ENCODE measurements around the gene CHRD.

The CHRD gene

GRCh38 chr3:184388164-184388935 is 8.5 kb downstream of the CHRD start:
- in situ Hi-C loops (cut with MboI; ENCODE audit: low sequenced_read_pairs): no loop called here

GRCh38 chr3:184388936-184389230 is 9.0 kb downstream of the CHRD start:
- DNase-seq (ENCODE audit: low spot score in 2 of 2): no peak
- Histone ChIP-seq H3K36me3 (replicated peaks) (no peaks in the 10 kb centered on the region), H3K27me3 (ENCODE audit: low read depth) (no peaks in the 10 kb centered on the region), H3K4me1 (no peaks in the 10 kb centered on the region), H3K4me3 (no peak overlapping the region), H3K9me3 (no peaks in the 10 kb centered on the region)
- in situ Hi-C loops (cut with MboI; ENCODE audit: low sequenced_read_pairs): no loop called here

More at GRCh38 chr3:184388164-184388935, 8.5 kb downstream of the CHRD start:
- H3K9me3 ChIP-seq: no peaks in the 10 kb centered on the region
- H3K36me3 ChIP-seq (replicated peaks): no peaks in the 10 kb centered on the region
- H3K4me3 ChIP-seq: no peak overlapping the region
- H3K4me1 ChIP-seq: no peaks in the 10 kb centered on the region
- no peak for DNase-seq (ENCODE audit: low spot score in 2 of 2)
- no peaks in the 10 kb centered on the region for H3K27me3 ChIP-seq (ENCODE audit: low read depth)

- DNase-seq (ENCODE audit: low spot score in 2 of 2): no peak
- Histone ChIP-seq H3K36me3 (replicated peaks) (no peaks in the 10 kb centered on the region), H3K27me3 (ENCODE audit: low read depth) (no peaks in the 10 kb centered on the region), H3K4me3 (no peak overlapping the region), H3K9me3 (no peaks in the 10 kb centered on the region), H3K4me1 (no peaks in the 10 kb centered on the region)
- in situ Hi-C loops (cut with MboI; ENCODE audit: low sequenced_read_pairs): no loop called here
These were observed 9.5 kb downstream of the CHRD start for GRCh38 chr3:184389384-184389783.

- Histone ChIP-seq H3K36me3 (replicated peaks) (no peaks in the 10 kb centered on the region), H3K4me3 (no peak overlapping the region), H3K4me1 (no peaks in the 10 kb centered on the region), H3K27me3 (ENCODE audit: low read depth) (no peaks in the 10 kb centered on the region), H3K9me3 (no peaks in the 10 kb centered on the region)
- DNase-seq (ENCODE audit: low spot score in 2 of 2): no peak
- in situ Hi-C loops (cut with MboI; ENCODE audit: low sequenced_read_pairs): no loop called here
These were observed 10.2 kb downstream of the CHRD start for GRCh38 chr3:184389935-184390528.

- in situ Hi-C loops (cut with MboI; ENCODE audit: low sequenced_read_pairs): no loop called here
- Histone ChIP-seq H3K9me3 (no peaks in the 10 kb centered on the region), H3K4me1 (no peaks in the 10 kb centered on the region), H3K36me3 (replicated peaks) (no peaks in the 10 kb centered on the region), H3K27me3 (ENCODE audit: low read depth) (no peaks in the 10 kb centered on the region), H3K4me3 (no peak overlapping the region)
- DNase-seq (ENCODE audit: low spot score in 2 of 2): no peak
These were observed 11.4 kb downstream of the CHRD start for GRCh38 chr3:184391266-184391665.

GRCh38 chr3:184395320-184395660 is 15.4 kb downstream of the CHRD start:
- in situ Hi-C loops (cut with MboI; ENCODE audit: low sequenced_read_pairs): no loop called here
- Histone ChIP-seq H3K9me3 (no peaks in the 10 kb centered on the region), H3K4me3 (no peak overlapping the region), H3K4me1 (no peaks in the 10 kb centered on the region), H3K36me3 (replicated peaks) (no peaks in the 10 kb centered on the region), H3K27me3 (ENCODE audit: low read depth) (peaks cover 6% of the 10 kb centered on the region; the same call in 1 of the 2 replicates)
- DNase-seq (ENCODE audit: low spot score in 2 of 2): no peak

GRCh38 chr3:184399410-184399809 is 19.6 kb downstream of the CHRD start:
- Histone ChIP-seq H3K27me3 (ENCODE audit: low read depth) (peaks cover 13% of the 10 kb centered on the region), H3K36me3 (replicated peaks) (no peaks in the 10 kb centered on the region), H3K4me3 (no peak overlapping the region), H3K9me3 (no peaks in the 10 kb centered on the region), H3K4me1 (no peaks in the 10 kb centered on the region)
- no peak for DNase-seq (ENCODE audit: low spot score in 2 of 2)
- in situ Hi-C loops (cut with MboI; ENCODE audit: low sequenced_read_pairs): no loop called here

GRCh38 chr3:184405075-184406030 is 25.5 kb downstream of the CHRD start:
- Histone ChIP-seq H3K36me3 (replicated peaks) (no peaks in the 10 kb centered on the region), H3K27me3 (ENCODE audit: low read depth) (peaks cover 7% of the 10 kb centered on the region), H3K4me3 (no peak overlapping the region), H3K9me3 (no peaks in the 10 kb centered on the region), H3K4me1 (no peaks in the 10 kb centered on the region)
- in situ Hi-C loops (cut with MboI; ENCODE audit: low sequenced_read_pairs): loop anchor here (25.0 kb wide), 1 partner anchor 382 kb away; no protein-coding TSS in a partner anchor
- no peak for DNase-seq (ENCODE audit: low spot score in 2 of 2)

- no peak overlapping the region for H3K4me3 ChIP-seq
- no peaks in the 10 kb centered on the region for H3K36me3 ChIP-seq (replicated peaks)
- H3K9me3 ChIP-seq: no peaks in the 10 kb centered on the region
- DNase-seq (ENCODE audit: low spot score in 2 of 2): no peak
- in situ Hi-C loops (cut with MboI; ENCODE audit: low sequenced_read_pairs): loop anchor here (25.0 kb wide), 1 partner anchor 378 kb away; no protein-coding TSS in a partner anchor
- H3K27me3 ChIP-seq (ENCODE audit: low read depth): no peaks in the 10 kb centered on the region
- H3K4me1 ChIP-seq: no peaks in the 10 kb centered on the region
These were observed 29.6 kb downstream of the CHRD start for GRCh38 chr3:184409331-184409926.

GRCh38 chr3:184409946-184410500 is 30.2 kb downstream of the CHRD start:
- DNase-seq (ENCODE audit: low spot score in 2 of 2): no peak
- Histone ChIP-seq H3K27me3 (ENCODE audit: low read depth) (no peaks in the 10 kb centered on the region), H3K9me3 (no peaks in the 10 kb centered on the region), H3K4me1 (no peaks in the 10 kb centered on the region), H3K36me3 (replicated peaks) (no peaks in the 10 kb centered on the region), H3K4me3 (no peak overlapping the region)
- in situ Hi-C loops (cut with MboI; ENCODE audit: low sequenced_read_pairs): loop anchor here (25.0 kb wide), 1 partner anchor 377 kb away; no protein-coding TSS in a partner anchor

- in situ Hi-C loops (cut with MboI; ENCODE audit: low sequenced_read_pairs): loop anchor here (25.0 kb wide), 1 partner anchor 373 kb away; no protein-coding TSS in a partner anchor
- H3K27me3 ChIP-seq (ENCODE audit: low read depth): no peaks in the 10 kb centered on the region
These were observed 34.8 kb downstream of the CHRD start for GRCh38 chr3:184414418-184415202.

GRCh38 chr3:184415203-184415490 is 35.3 kb downstream of the CHRD start:
- DNase-seq (ENCODE audit: low spot score in 2 of 2): no peak
- in situ Hi-C loops (cut with MboI; ENCODE audit: low sequenced_read_pairs): loop anchor here (25.0 kb wide), 1 partner anchor 372 kb away; no protein-coding TSS in a partner anchor
- Histone ChIP-seq H3K4me3 (no peak overlapping the region), H3K9me3 (no peaks in the 10 kb centered on the region), H3K36me3 (replicated peaks) (no peaks in the 10 kb centered on the region), H3K27me3 (ENCODE audit: low read depth) (no peaks in the 10 kb centered on the region), H3K4me1 (no peaks in the 10 kb centered on the region)

More at GRCh38 chr3:184414418-184415202, 34.8 kb downstream of the CHRD start:
- no peaks in the 10 kb centered on the region for H3K36me3 ChIP-seq (replicated peaks)
- H3K4me1 ChIP-seq: no peaks in the 10 kb centered on the region
- H3K4me3 ChIP-seq: no peak overlapping the region
- no peak for DNase-seq (ENCODE audit: low spot score in 2 of 2)
- H3K9me3 ChIP-seq: no peaks in the 10 kb centered on the region

All from HAP-1 (cell line).